SK-N-SH treated with all-trans-retinoic acid at 6 μM for 48 hours (cell line): ENCODE measurements around the gene CCL17.

Source experiments
- ATAC-seq: fragments of 200-7000 bp; cut with Tn5 transposase; 3 replicates; pipeline ENCODE4 v1.9.1; 2020; ENCODE audit warnings: mild to moderate bottlenecking, moderate library complexity
- ARNTL ChIP-seq: fragments of 450-650 bp; formaldehyde crosslinking; IDR thresholded peaks from 2 replicates; pipeline ENCODE4 v1.5.0; 2020; ENCODE audit warnings: low read depth, mild to moderate bottlenecking, moderate library complexity, borderline replicate concordance
- CSDC2 ChIP-seq: fragments of 250-450 bp; sonication (Bioruptor Pico); IDR thresholded peaks from 2 replicates; pipeline ENCODE4 v1.5.0; 2020; ENCODE audit warnings: mild to moderate bottlenecking, moderate library complexity
- ESRRG ChIP-seq: fragments of 250-450 bp; sonication (Bioruptor Pico); IDR thresholded peaks from 2 replicates; pipeline ENCODE4 v1.6.1; 2021; ENCODE audit warnings: mild to moderate bottlenecking
- GLIS3 ChIP-seq: fragments of 250-450 bp; sonication (Bioruptor Pico); IDR thresholded peaks from 2 replicates; pipeline ENCODE4 v1.5.0; 2020; ENCODE audit warnings: mild to moderate bottlenecking, moderate library complexity
- ISL1 ChIP-seq: fragments of 250-450 bp; sonication (Bioruptor Pico); IDR thresholded peaks from 2 replicates; pipeline ENCODE4 v2.1.2; 2022; ENCODE audit warnings: mild to moderate bottlenecking, moderate library complexity
- OSR1 ChIP-seq: fragments of 250-450 bp; sonication (Bioruptor Pico); IDR thresholded peaks from 2 replicates; pipeline ENCODE4 v1.8.0; 2022; ENCODE audit warnings: moderate library complexity, mild to moderate bottlenecking, inconsistent platforms
- PATZ1 ChIP-seq: fragments of 250-450 bp; sonication (Bioruptor Pico); IDR thresholded peaks from 2 replicates; pipeline ENCODE4 v1.8.0; 2020; ENCODE audit warnings: mild to moderate bottlenecking, moderate library complexity, borderline replicate concordance
- RARB ChIP-seq: fragments of 250-450 bp; sonication (Bioruptor Pico); IDR thresholded peaks from 2 replicates; pipeline ENCODE4 v1.8.0; 2021; ENCODE audit warnings: mild to moderate bottlenecking, moderate library complexity
- SNAI2 ChIP-seq: fragments of 250-450 bp; sonication (Bioruptor Pico); IDR thresholded peaks from 2 replicates; pipeline ENCODE4 v1.5.0; 2020; ENCODE audit warnings: mild to moderate bottlenecking, moderate library complexity
- TCF4 ChIP-seq: fragments of 250-450 bp; sonication (Bioruptor Pico); IDR thresholded peaks from 2 replicates; pipeline ENCODE4 v1.8.0; 2021; ENCODE audit warnings: mild to moderate bottlenecking, moderate library complexity, borderline replicate concordance
- TOX ChIP-seq: fragments of 250-450 bp; sonication (Bioruptor Pico); IDR thresholded peaks from 2 replicates; pipeline ENCODE4 v1.8.0; 2021; ENCODE audit warnings: mild to moderate bottlenecking, moderate library complexity, borderline replicate concordance
- ZC3H10 ChIP-seq: fragments of 250-450 bp; sonication (Bioruptor Pico); IDR thresholded peaks from 2 replicates; pipeline ENCODE4 v1.5.1; 2021; ENCODE audit warnings: mild to moderate bottlenecking, moderate library complexity
- ZFP3 ChIP-seq: fragments of 250-450 bp; sonication (Bioruptor Pico); IDR thresholded peaks from 2 replicates; pipeline ENCODE4 v1.5.0; 2020; ENCODE audit warnings: mild to moderate bottlenecking, moderate library complexity
- ZFP30 ChIP-seq: fragments of 450-650 bp; formaldehyde crosslinking; IDR thresholded peaks from 2 replicates; pipeline ENCODE4 v1.5.0; 2022; ENCODE audit warnings: mild to moderate bottlenecking, moderate library complexity
- ZNF565 ChIP-seq: fragments of 450-650 bp; formaldehyde crosslinking; conservative IDR thresholded peaks from 2 replicates; pipeline ENCODE4 v1.5.0; 2020; ENCODE audit warnings: low read depth, mild to moderate bottlenecking, moderate library complexity
- ZNF70 ChIP-seq: fragments of 450-650 bp; formaldehyde crosslinking; IDR thresholded peaks from 2 replicates; pipeline ENCODE4 v1.5.0; 2020; ENCODE audit warnings: mild to moderate bottlenecking, moderate library complexity
- ZNF8 ChIP-seq: fragments of 450-650 bp; formaldehyde crosslinking; IDR thresholded peaks from 2 replicates; pipeline ENCODE4 v1.5.0; 2020; ENCODE audit warnings: mild to moderate bottlenecking, moderate library complexity
- TF ChIP-seq, protein P1 (sequence below): fragments of 250-450 bp; sonication (Bioruptor Pico); IDR thresholded peaks from 2 replicates; pipeline ENCODE4 v1.5.0; 2020; ENCODE audit warnings: mild to moderate bottlenecking, moderate library complexity
- TF ChIP-seq, protein P2 (sequence below): fragments of 250-450 bp; sonication (Bioruptor Pico); IDR thresholded peaks from 2 replicates; pipeline ENCODE4 v1.5.1; 2020; ENCODE audit warnings: low read depth, mild to moderate bottlenecking, moderate library complexity
- TF ChIP-seq, protein P3 (sequence below): fragments of 250-450 bp; sonication (Bioruptor Pico); IDR thresholded peaks from 2 replicates; pipeline ENCODE4 v1.5.1; 2021; ENCODE audit warnings: mild to moderate bottlenecking, moderate library complexity
- TF ChIP-seq, protein P4 (sequence below): fragments of 250-450 bp; sonication (Bioruptor Pico); IDR thresholded peaks from 2 replicates; pipeline ENCODE4 v1.8.0; 2021; ENCODE audit warnings: low read depth, mild to moderate bottlenecking, moderate library complexity, borderline replicate concordance

CCL17 gene

GRCh38 chr16:57391708-57392107, 12.9 kb upstream of the CCL17 start:
- no peak for ATAC-seq
- TF ChIP-seq ZFP30 (CRISPR knock-in tag) (no peak), ZNF8 (CRISPR knock-in tag) (no peak), ZC3H10 (CRISPR knock-in tag) (no peak), SNAI2 (CRISPR knock-in tag) (no peak), ARNTL (no peak), OSR1 (CRISPR knock-in tag) (no peak), TCF4 (CRISPR knock-in tag) (no peak), ZNF565 (CRISPR knock-in tag) (no peak)
- TF ChIP-seq, protein P1, sequence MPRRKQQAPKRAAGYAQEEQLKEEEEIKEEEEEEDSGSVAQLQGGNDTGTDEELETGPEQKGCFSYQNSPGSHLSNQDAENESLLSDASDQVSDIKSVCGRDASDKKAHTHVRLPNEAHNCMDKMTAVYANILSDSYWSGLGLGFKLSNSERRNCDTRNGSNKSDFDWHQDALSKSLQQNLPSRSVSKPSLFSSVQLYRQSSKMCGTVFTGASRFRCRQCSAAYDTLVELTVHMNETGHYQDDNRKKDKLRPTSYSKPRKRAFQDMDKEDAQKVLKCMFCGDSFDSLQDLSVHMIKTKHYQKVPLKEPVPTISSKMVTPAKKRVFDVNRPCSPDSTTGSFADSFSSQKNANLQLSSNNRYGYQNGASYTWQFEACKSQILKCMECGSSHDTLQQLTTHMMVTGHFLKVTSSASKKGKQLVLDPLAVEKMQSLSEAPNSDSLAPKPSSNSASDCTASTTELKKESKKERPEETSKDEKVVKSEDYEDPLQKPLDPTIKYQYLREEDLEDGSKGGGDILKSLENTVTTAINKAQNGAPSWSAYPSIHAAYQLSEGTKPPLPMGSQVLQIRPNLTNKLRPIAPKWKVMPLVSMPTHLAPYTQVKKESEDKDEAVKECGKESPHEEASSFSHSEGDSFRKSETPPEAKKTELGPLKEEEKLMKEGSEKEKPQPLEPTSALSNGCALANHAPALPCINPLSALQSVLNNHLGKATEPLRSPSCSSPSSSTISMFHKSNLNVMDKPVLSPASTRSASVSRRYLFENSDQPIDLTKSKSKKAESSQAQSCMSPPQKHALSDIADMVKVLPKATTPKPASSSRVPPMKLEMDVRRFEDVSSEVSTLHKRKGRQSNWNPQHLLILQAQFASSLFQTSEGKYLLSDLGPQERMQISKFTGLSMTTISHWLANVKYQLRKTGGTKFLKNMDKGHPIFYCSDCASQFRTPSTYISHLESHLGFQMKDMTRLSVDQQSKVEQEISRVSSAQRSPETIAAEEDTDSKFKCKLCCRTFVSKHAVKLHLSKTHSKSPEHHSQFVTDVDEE = no peak
- TF ChIP-seq, protein P2, sequence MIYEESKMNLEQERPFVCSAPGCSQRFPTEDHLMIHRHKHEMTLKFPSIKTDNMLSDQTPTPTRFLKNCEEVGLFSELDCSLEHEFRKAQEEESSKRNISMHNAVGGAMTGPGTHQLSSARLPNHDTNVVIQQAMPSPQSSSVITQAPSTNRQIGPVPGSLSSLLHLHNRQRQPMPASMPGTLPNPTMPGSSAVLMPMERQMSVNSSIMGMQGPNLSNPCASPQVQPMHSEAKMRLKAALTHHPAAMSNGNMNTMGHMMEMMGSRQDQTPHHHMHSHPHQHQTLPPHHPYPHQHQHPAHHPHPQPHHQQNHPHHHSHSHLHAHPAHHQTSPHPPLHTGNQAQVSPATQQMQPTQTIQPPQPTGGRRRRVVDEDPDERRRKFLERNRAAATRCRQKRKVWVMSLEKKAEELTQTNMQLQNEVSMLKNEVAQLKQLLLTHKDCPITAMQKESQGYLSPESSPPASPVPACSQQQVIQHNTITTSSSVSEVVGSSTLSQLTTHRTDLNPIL (CRISPR knock-in tag) = no peak
- TF ChIP-seq, protein P3, sequence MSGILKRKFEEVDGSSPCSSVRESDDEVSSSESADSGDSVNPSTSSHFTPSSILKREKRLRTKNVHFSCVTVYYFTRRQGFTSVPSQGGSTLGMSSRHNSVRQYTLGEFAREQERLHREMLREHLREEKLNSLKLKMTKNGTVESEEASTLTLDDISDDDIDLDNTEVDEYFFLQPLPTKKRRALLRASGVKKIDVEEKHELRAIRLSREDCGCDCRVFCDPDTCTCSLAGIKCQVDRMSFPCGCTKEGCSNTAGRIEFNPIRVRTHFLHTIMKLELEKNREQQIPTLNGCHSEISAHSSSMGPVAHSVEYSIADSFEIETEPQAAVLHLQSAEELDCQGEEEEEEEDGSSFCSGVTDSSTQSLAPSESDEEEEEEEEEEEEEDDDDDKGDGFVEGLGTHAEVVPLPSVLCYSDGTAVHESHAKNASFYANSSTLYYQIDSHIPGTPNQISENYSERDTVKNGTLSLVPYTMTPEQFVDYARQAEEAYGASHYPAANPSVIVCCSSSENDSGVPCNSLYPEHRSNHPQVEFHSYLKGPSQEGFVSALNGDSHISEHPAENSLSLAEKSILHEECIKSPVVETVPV (CRISPR knock-in tag) = no peak

GRCh38 chr16:57392694-57393093, 11.9 kb upstream of the CCL17 start:
- no peak for ATAC-seq
- TF ChIP-seq TOX (CRISPR knock-in tag) (no peak), ESRRG (CRISPR knock-in tag) (no peak), GLIS3 (no peak), ARNTL (no peak), ZNF8 (CRISPR knock-in tag) (no peak), CSDC2 (no peak), ZNF70 (CRISPR knock-in tag) (no peak), ZFP3 (CRISPR knock-in tag) (no peak), PATZ1 (no peak), RARB (CRISPR knock-in tag) (no peak), ZNF565 (CRISPR knock-in tag) (no peak), ZC3H10 (CRISPR knock-in tag) (no peak)
- TF ChIP-seq, protein P4, sequence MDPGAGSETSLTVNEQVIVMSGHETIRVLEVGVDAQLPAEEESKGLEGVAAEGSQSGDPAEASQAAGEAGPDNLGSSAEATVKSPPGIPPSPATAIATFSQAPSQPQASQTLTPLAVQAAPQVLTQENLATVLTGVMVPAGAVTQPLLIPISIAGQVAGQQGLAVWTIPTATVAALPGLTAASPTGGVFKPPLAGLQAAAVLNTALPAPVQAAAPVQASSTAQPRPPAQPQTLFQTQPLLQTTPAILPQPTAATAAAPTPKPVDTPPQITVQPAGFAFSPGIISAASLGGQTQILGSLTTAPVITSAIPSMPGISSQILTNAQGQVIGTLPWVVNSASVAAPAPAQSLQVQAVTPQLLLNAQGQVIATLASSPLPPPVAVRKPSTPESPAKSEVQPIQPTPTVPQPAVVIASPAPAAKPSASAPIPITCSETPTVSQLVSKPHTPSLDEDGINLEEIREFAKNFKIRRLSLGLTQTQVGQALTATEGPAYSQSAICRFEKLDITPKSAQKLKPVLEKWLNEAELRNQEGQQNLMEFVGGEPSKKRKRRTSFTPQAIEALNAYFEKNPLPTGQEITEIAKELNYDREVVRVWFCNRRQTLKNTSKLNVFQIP (CRISPR knock-in tag) = no peak
- TF ChIP-seq, protein P3 (CRISPR knock-in tag) = no peak
- TF ChIP-seq, all 23 proteins: peak for 0

DNA sequence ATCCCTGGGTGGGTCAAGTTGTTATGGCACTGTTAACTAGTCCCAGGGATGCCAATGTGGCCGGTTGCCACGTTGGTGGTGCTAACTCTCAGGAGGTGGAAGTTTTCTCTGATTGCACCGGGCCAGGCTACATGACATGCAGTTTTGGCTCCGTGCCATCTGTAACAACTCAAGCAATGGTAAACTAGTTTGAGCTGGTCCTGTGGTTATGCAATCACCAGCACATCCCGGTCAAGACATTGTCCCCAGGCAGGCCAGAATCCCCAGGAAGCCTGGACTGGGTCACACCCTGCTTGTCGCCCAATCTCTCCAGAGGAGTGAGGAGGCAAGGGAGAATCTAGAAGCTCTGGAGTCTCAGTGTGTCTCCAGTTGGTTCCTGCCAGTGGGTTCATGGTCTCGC, 10.1 kb upstream of the CCL17 start:
- ATAC-seq = no peak

More for the DNA sequence above, 10.1 kb upstream of the CCL17 start:
- no peak for TF ChIP-seq CSDC2
- no peak for TF ChIP-seq OSR1 (CRISPR knock-in tag)
- TF ChIP-seq TCF4 (CRISPR knock-in tag) = no peak
- TF ChIP-seq, protein P3 (CRISPR knock-in tag) = no peak
- no peak for TF ChIP-seq SNAI2 (CRISPR knock-in tag)
- TF ChIP-seq PATZ1 = no peak
- TF ChIP-seq ZFP3 (CRISPR knock-in tag) = no peak
- no peak for TF ChIP-seq ISL1
- no peak for TF ChIP-seq ZNF70 (CRISPR knock-in tag)
- TF ChIP-seq TOX (CRISPR knock-in tag) = no peak
- TF ChIP-seq ZFP30 (CRISPR knock-in tag) = no peak
